NCI-H526 (cell line): ENCODE results near the gene FJX1.
"Not testable (repeated sequence)": the region's sequence is repeated elsewhere in the genome, so short reads cannot be mapped to it uniquely, and the experiment has no call there.

Source experiments
- DNase-seq, 2 experiments: peaks; one replicate each; lab custom pipeline; 2025; lab: John Stamatoyannopoulos, UW

FJX1 gene

GRCh38 chr11:35667257-35667656 lies 49.0 kb downstream of the FJX1 start:
- DNase-seq, result no peak

GRCh38 chr11:35668350-35668749 lies 50.1 kb downstream of the FJX1 start:
- DNase-seq, result not testable (repeated sequence)
